CD1c-positive myeloid dendritic cell (primary cell): Measurements from ENCODE around the gene CLEC4C.
"Not testable (repeated sequence)": the region's sequence is repeated elsewhere in the genome, so short reads cannot be mapped to it uniquely, and the experiment has no call there.

Experiments used
- DNase-seq: peaks from one replicate; pipeline ENCODE4 v3.0.0-alpha.2; 2016; ENCODE audit errors: extremely low spot score

The CLEC4C gene

GRCh38 chr12:7747246-7747645 is at the start of gene CLEC4C:
Gene CLEC4C, minus strand, starts transcription at chr12:7747375. Its CDS starts 27 bp downstream, at chr12:7747348.
- no peak for DNase-seq

- DNase-seq = no peak
Observed at GRCh38 chr12:7793211-7793610, 46.0 kb upstream of the CLEC4C start.

GRCh38 chr12:7788884-7789528 is 41.8 kb upstream of the CLEC4C start, which contains the start of gene NANOG:
Gene NANOG, plus strand, starts transcription at chr12:7789402. Its CDS starts 213 bp downstream, at chr12:7789615.
- DNase-seq = not testable (repeated sequence)

- DNase-seq = no peak
Observed at GRCh38 chr12:7788294-7788660, 41.1 kb upstream of the CLEC4C start.

- DNase-seq = peak; percentile 64
Observed at GRCh38 chr12:7787574-7788293, 40.6 kb upstream of the CLEC4C start.

GRCh38 chr12:7784701-7785100 is 37.5 kb upstream of the CLEC4C start:
- peak; percentile 47 for DNase-seq

GRCh38 chr12:7783433-7783832 is 36.3 kb upstream of the CLEC4C start:
- not testable (repeated sequence) for DNase-seq

GRCh38 chr12:7782055-7782454 is 34.9 kb upstream of the CLEC4C start:
- no peak for DNase-seq

- DNase-seq = no peak
Observed at GRCh38 chr12:7781274-7781673, 34.1 kb upstream of the CLEC4C start.

GRCh38 chr12:7769999-7770398 is 22.8 kb upstream of the CLEC4C start:
- no peak for DNase-seq

GRCh38 chr12:7758766-7759140 is 11.6 kb upstream of the CLEC4C start:
- DNase-seq = no peak

GRCh38 chr12:7756993-7757392 is 9.8 kb upstream of the CLEC4C start:
- no peak for DNase-seq

- DNase-seq = not testable (repeated sequence)
Observed at GRCh38 chr12:7755668-7756067, 8.5 kb upstream of the CLEC4C start.

GRCh38 chr12:7751941-7752922 is 5.1 kb upstream of the CLEC4C start:
- DNase-seq = not testable (repeated sequence)

- no peak for DNase-seq
Observed at GRCh38 chr12:7751394-7751793, 4.2 kb upstream of the CLEC4C start.

GRCh38 chr12:7750350-7750749 is 3.2 kb upstream of the CLEC4C start:
- no peak for DNase-seq

GRCh38 chr12:7749442-7749841 is 2.3 kb upstream of the CLEC4C start:
- DNase-seq = no peak

- no peak for DNase-seq
Observed at GRCh38 chr12:7748852-7749251, 1.7 kb upstream of the CLEC4C start.

- DNase-seq = no peak
Observed at GRCh38 chr12:7732993-7733392, 14.2 kb downstream of the CLEC4C start.

- no peak for DNase-seq
Observed at GRCh38 chr12:7731486-7731885, 15.7 kb downstream of the CLEC4C start.

- not testable (repeated sequence) for DNase-seq
Observed at GRCh38 chr12:7730984-7731383, 16.2 kb downstream of the CLEC4C start.

GRCh38 chr12:7729746-7730145 is 17.4 kb downstream of the CLEC4C start:
- DNase-seq = peak; percentile 25
